GM20431 (cell line): ENCODE results near the gene P2RY12.

ENCODE experiments used
- in situ Hi-C: fragments of 300-500 bp; cut with MseI, MboI; formaldehyde crosslinking; loops from one replicate; pipeline ENCODE4 v1.15.0; 2020; ENCODE audit warnings: low sequenced_read_pairs; ENCODE audit not compliant: unreplicated experiment

P2RY12 gene

GRCh38 chr3:151384741-151385174, at the start of gene P2RY12:
Gene P2RY12 (minus strand): TSS chr3:151384753. CDS start chr3:151338845, 45,908 bp downstream.
- in situ Hi-C loops: no loop called here

GRCh38 chr3:151432616-151433372, 48.2 kb upstream of the P2RY12 start:
- in situ Hi-C loops: loop anchor here (25.0 kb wide), 2 partner anchors 405 to 480 kb away; no protein-coding TSS in a partner anchor

GRCh38 chr3:151431940-151432339, 47.4 kb upstream of the P2RY12 start:
- in situ Hi-C loops: loop anchor here (25.0 kb wide), 2 partner anchors 405 to 480 kb away; no protein-coding TSS in a partner anchor

GRCh38 chr3:151430821-151431484, 46.4 kb upstream of the P2RY12 start:
- in situ Hi-C loops: loop anchor here (25.0 kb wide), 2 partner anchors 406 to 481 kb away; no protein-coding TSS in a partner anchor

- in situ Hi-C loops: loop anchor here (25.0 kb wide), 2 partner anchors 409 to 484 kb away; no protein-coding TSS in a partner anchor
These were observed 43.8 kb upstream of the P2RY12 start for GRCh38 chr3:151428386-151428785.

GRCh38 chr3:151426341-151426657, 41.7 kb upstream of the P2RY12 start:
- in situ Hi-C loops: loop anchor here (25.0 kb wide), 2 partner anchors 411 to 486 kb away; no protein-coding TSS in a partner anchor

- in situ Hi-C loops: loop anchor here (25.0 kb wide), 2 partner anchors 412 to 487 kb away; no protein-coding TSS in a partner anchor
These were observed 41.2 kb upstream of the P2RY12 start for GRCh38 chr3:151425627-151426340.

- in situ Hi-C loops: no loop called here
These were observed 38.5 kb upstream of the P2RY12 start for GRCh38 chr3:151423091-151423490.

GRCh38 chr3:151421938-151422337, 37.4 kb upstream of the P2RY12 start:
- in situ Hi-C loops: no loop called here

GRCh38 chr3:151419806-151420205, 35.3 kb upstream of the P2RY12 start:
- in situ Hi-C loops: no loop called here

- in situ Hi-C loops: no loop called here
These were observed 30.7 kb upstream of the P2RY12 start for GRCh38 chr3:151415289-151415688.

GRCh38 chr3:151412989-151413388, 28.4 kb upstream of the P2RY12 start:
- in situ Hi-C loops: no loop called here

- in situ Hi-C loops: no loop called here
These were observed 26.5 kb upstream of the P2RY12 start for GRCh38 chr3:151410891-151411559.

GRCh38 chr3:151407928-151408327, 23.4 kb upstream of the P2RY12 start:
- in situ Hi-C loops: no loop called here

GRCh38 chr3:151404316-151404715, 19.8 kb upstream of the P2RY12 start:
- in situ Hi-C loops: no loop called here

GRCh38 chr3:151403246-151403645, 18.7 kb upstream of the P2RY12 start:
- in situ Hi-C loops: no loop called here

- in situ Hi-C loops: no loop called here
These were observed 17.8 kb upstream of the P2RY12 start for GRCh38 chr3:151402349-151402748.

GRCh38 chr3:151400341-151400740, 15.8 kb upstream of the P2RY12 start:
- in situ Hi-C loops: no loop called here

GRCh38 chr3:151398895-151399294, 14.3 kb upstream of the P2RY12 start:
- in situ Hi-C loops: no loop called here

- in situ Hi-C loops: no loop called here
These were observed 11.3 kb upstream of the P2RY12 start for GRCh38 chr3:151395806-151396205.
